ENCODE measurements around the gene MAP7. TPM values are rescaled to one million over a fixed set of nuclear protein-coding genes. Genes with fewer than 3 reads are reported as not detected.

The MAP7 gene
- total and polyA plus RNA-seq, 2 donors (not counting 3 experiments of a cell fraction or from before 2014, with no cell fraction given) = 0.07 to 0.42 TPM

DNA sequence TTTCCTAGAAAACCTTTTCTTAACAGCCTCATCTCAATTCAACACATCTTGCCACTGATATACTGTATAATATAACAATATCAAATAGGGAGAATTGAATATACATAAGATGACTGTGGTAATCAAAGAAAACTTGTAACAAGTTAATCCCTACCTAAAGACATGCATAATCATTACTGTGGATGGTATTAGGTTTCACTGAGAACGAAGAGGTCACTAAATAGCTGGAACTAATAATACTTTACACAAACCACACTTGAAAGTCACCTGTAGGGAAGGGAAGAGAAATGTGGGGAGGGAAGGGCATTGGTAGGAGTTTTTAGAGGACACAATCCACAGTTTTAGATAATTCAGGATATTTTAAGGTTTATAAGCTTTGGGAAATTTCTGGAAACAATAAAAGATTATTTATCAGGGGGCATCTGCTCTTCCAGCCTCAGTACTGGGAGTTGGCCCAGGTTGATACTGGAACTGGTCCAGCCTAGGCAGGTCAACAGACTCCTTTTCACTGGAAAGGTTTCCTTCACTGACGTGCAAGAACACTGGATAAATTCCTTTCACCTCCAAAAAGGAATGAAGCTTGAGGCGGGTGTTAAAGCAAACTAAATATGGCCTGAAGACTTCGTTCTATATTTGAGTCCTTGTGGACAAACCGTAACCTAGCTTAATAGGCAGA is 44.0 kb downstream of the MAP7 start:
- Histone ChIP-seq H3K36me3 (ENCODE audit: control insufficient read depth in 2 of 2, extremely low read depth in 1 of 2, insufficient read depth in 2 of 2, low read length in 2 of 2) (no peaks in the 10 kb centered on the region), H3K9me3 (replicated peaks; ENCODE audit: control insufficient read depth, insufficient read depth, low read length) (no peaks in the 10 kb centered on the region), H4K20me1 (replicated peaks; ENCODE audit: control insufficient read depth, extremely low read depth, insufficient read depth, low read length) (no peaks in the 10 kb centered on the region), H2AFZ (ENCODE audit: low read depth, low read length) (no peak overlapping the region), H3K4me1 (ENCODE audit: control insufficient read depth, extremely low read depth, insufficient read depth, low read length) (no peaks in the 10 kb centered on the region), H3K9me1 (replicated peaks; ENCODE audit: control insufficient read depth, extremely low read depth, insufficient read depth, low read length) (no peaks in the 10 kb centered on the region), H3K27me3 (ENCODE audit: control insufficient read depth in 2 of 2, insufficient read depth in 2 of 2, low read length in 2 of 2) (no peaks in the 10 kb centered on the region), H3K79me2 (ENCODE audit: control insufficient read depth, insufficient read depth, low read length) (no peaks in the 10 kb centered on the region), H3K27ac (ENCODE audit: insufficient read depth, low read depth, low read length) (no peak overlapping the region), H3K9ac (replicated peaks; ENCODE audit: extremely low read depth, insufficient read depth, low read length) (no peak overlapping the region), H3K4me2 (ENCODE audit: insufficient read depth, low read length) (no peak overlapping the region), H3K4me3 (replicated peaks in 1 of 3; ENCODE audit: insufficient read depth in 1 of 3, low read depth in 1 of 3, low read length in 3 of 3) (no peak overlapping the region)
- FAIRE-seq (no peak), DNase-seq (ENCODE audit: low read depth, low spot score) (no peak)
- dilution Hi-C loops (cut with MboI; ENCODE audit: extremely low pct_ligation_motif_present, low sequenced_read_pairs) (no loop called here), intact Hi-C loops (cut with micrococcal nuclease) (no loop called here)
- ChIA-PET POLR2A (no interaction called here), CTCF (no interaction called here)
- BruUV-seq (replicated peaks) = no TSS peak
- TF ChIP-seq, protein P1, sequence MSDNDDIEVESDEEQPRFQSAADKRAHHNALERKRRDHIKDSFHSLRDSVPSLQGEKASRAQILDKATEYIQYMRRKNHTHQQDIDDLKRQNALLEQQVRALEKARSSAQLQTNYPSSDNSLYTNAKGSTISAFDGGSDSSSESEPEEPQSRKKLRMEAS (IDR thresholded peaks at IDR 0.05; ENCODE audit: insufficient read depth, insufficient read length) = no peak
- no peak for TF ChIP-seq POLR2A (IDR thresholded peaks at IDR 0.05; ENCODE audit: low read depth, low read length)
- no peak for TF ChIP-seq POLR2AphosphoS5 (IDR thresholded peaks at IDR 0.05; ENCODE audit: insufficient read depth, low read depth, low read length)
- TF ChIP-seq GATA2 (IDR thresholded peaks at IDR 0.05; ENCODE audit: insufficient read depth, insufficient read length, low read depth, low read length) = no peak
- TF ChIP-seq FOS (IDR thresholded peaks at IDR 0.05; ENCODE audit: borderline replicate concordance, insufficient read depth, low read length) = no peak
- no peak for TF ChIP-seq JUN (IDR thresholded peaks at IDR 0.05; ENCODE audit: borderline replicate concordance, insufficient read depth, insufficient read length, low read depth)

DNA sequence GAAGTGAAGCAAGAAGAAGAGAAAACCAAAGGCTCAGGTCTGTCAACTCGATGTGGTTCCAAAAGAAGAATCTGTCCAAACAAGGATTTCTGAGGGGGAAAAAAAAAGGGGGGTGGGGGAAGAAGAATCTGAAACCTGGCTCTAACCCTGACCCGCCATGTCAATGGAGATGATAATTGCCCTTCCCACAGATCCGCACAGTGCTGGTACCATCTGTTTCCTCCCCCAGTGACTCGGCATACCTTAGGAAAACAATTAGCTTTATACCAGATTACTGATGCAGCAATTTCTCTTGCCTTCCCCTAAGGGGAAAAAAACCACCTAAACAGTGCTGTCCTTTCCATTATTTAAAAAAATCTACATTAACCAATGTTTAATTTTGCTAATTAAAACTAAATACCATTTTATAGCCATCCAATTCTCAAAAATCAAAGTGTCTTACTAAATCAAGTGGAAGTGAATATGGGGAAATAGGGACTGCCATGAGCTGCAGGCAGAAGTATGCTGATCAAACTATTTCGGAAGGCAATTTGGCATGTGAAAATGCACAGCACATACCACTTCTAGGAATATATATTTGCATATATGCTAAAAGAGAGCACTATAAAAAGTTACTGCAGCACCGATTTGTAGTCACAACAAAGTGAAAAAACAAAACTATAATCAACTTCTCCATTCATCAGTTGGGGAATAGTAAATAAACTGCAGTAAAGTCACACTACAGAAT is 46.8 kb downstream of the MAP7 start:
- DNase-seq (ENCODE audit: low read depth, low spot score) (no peak), FAIRE-seq (no peak)
- Histone ChIP-seq H3K27me3 (ENCODE audit: control insufficient read depth in 2 of 2, insufficient read depth in 2 of 2, low read length in 2 of 2) (no peaks in the 10 kb centered on the region), H3K4me1 (ENCODE audit: control insufficient read depth, extremely low read depth, insufficient read depth, low read length) (no peaks in the 10 kb centered on the region), H2AFZ (ENCODE audit: low read depth, low read length) (no peak overlapping the region), H4K20me1 (replicated peaks; ENCODE audit: control insufficient read depth, extremely low read depth, insufficient read depth, low read length) (no peaks in the 10 kb centered on the region), H3K36me3 (ENCODE audit: control insufficient read depth in 2 of 2, extremely low read depth in 1 of 2, insufficient read depth in 2 of 2, low read length in 2 of 2) (no peaks in the 10 kb centered on the region), H3K9me1 (replicated peaks; ENCODE audit: control insufficient read depth, extremely low read depth, insufficient read depth, low read length) (no peaks in the 10 kb centered on the region), H3K4me3 (replicated peaks in 1 of 3; ENCODE audit: insufficient read depth in 1 of 3, low read depth in 1 of 3, low read length in 3 of 3) (no peak overlapping the region), H3K9me3 (replicated peaks; ENCODE audit: control insufficient read depth, insufficient read depth, low read length) (no peaks in the 10 kb centered on the region), H3K4me2 (ENCODE audit: insufficient read depth, low read length) (no peak overlapping the region), H3K27ac (ENCODE audit: insufficient read depth, low read depth, low read length) (no peak overlapping the region), H3K79me2 (ENCODE audit: control insufficient read depth, insufficient read depth, low read length) (no peaks in the 10 kb centered on the region), H3K9ac (replicated peaks; ENCODE audit: extremely low read depth, insufficient read depth, low read length) (no peak overlapping the region)
- BruUV-seq (replicated peaks) = no TSS peak
- intact Hi-C loops (cut with micrococcal nuclease) = loop anchor here (2.0 kb wide), 1 partner anchor 35 kb away; no protein-coding TSS in a partner anchor
- ChIA-PET CTCF (no interaction called here), POLR2A (no interaction called here)
- dilution Hi-C loops (cut with MboI; ENCODE audit: extremely low pct_ligation_motif_present, low sequenced_read_pairs) = no loop called here
- TF ChIP-seq POLR2AphosphoS5 (IDR thresholded peaks at IDR 0.05; ENCODE audit: insufficient read depth, low read depth, low read length) (no peak), EZH2 (IDR thresholded peaks at IDR 0.05; ENCODE audit: borderline replicate concordance, low read depth, low read length, severe bottlenecking) (no peak)
